ENCODE measurements around the gene PTPN1.

GRCh38 chr20:50510706-50511542 is 741 bp downstream of the PTPN1 start:
- TF ChIP-seq CTCF (IDR thresholded peaks at IDR 0.05; ENCODE audit: low read depth, low read length, poor library complexity, severe bottlenecking) (no peak), EZH2phosphoT487 (IDR thresholded peaks at IDR 0.05; ENCODE audit: borderline replicate concordance, low read length) (no peak)

All from DOHH2 (cell line).